Osteocyte (in vitro differentiated cells): ENCODE data around the gene SHISA7. TPM values are rescaled to one million over a fixed set of nuclear protein-coding genes. Genes with fewer than 3 reads are reported as not detected.
"Not testable (repeated sequence)": the region's sequence is repeated elsewhere in the genome, so short reads cannot be mapped to it uniquely, and the experiment has no call there.

ENCODE experiments used
- DNase-seq: peaks from one replicate; pipeline ENCODE4 v3.0.0; 2021; ENCODE audit warnings: mixed read lengths; ENCODE audit not compliant: unreplicated experiment; ENCODE audit errors: extremely low spot score
- H3K27ac Mint-ChIP-seq: one replicate; pipeline ENCODE4 v1.8.0; 2021; ENCODE audit warnings: mild to moderate bottlenecking, mixed read lengths; ENCODE audit not compliant: unreplicated experiment
- H3K27me3 Mint-ChIP-seq: one replicate; pipeline ENCODE4 v1.8.0; 2021; ENCODE audit warnings: mixed read lengths; ENCODE audit not compliant: unreplicated experiment
- H3K36me3 Mint-ChIP-seq: one replicate; pipeline ENCODE4 v1.8.0; 2021; ENCODE audit warnings: mixed read lengths; ENCODE audit not compliant: unreplicated experiment
- H3K4me1 Mint-ChIP-seq: one replicate; pipeline ENCODE4 v1.8.0; 2021; ENCODE audit warnings: mixed read lengths; ENCODE audit not compliant: unreplicated experiment
- H3K4me3 Mint-ChIP-seq: one replicate; pipeline ENCODE4 v1.8.0; 2021; ENCODE audit warnings: mild to moderate bottlenecking, moderate library complexity, mixed read lengths; ENCODE audit not compliant: unreplicated experiment
- H3K9me3 Mint-ChIP-seq: one replicate; pipeline ENCODE4 v1.8.0; 2021; ENCODE audit warnings: mixed read lengths; ENCODE audit not compliant: unreplicated experiment
- CTCF ChIP-seq: fragments of 200-600 bp; sonication (generic); IDR thresholded peaks from 2 replicates; pipeline ENCODE4 v1.5.0; 2021; ENCODE audit warnings: antibody characterized with exemption, mild to moderate bottlenecking, moderate library complexity
- total RNA-seq: library from RNA; stranded (reverse); gene quantifications from 2 replicates; pipeline ENCODE4 v1.2.1, GENCODE V29; 2021

SHISA7 gene
- total RNA-seq, 1 donor from 2014 or later: not detected

- H3K27me3 Mint-ChIP-seq: peaks cover 23% of the 10 kb centered on the region
- DNase-seq: no peak
- H3K9me3 Mint-ChIP-seq: no peaks in the 10 kb centered on the region
- H3K4me3 Mint-ChIP-seq: no peak overlapping the region
- no peaks in the 10 kb centered on the region for H3K4me1 Mint-ChIP-seq
- no peaks in the 10 kb centered on the region for H3K36me3 Mint-ChIP-seq
- H3K27ac Mint-ChIP-seq: no peak overlapping the region
- TF ChIP-seq CTCF: no peak
Observed at GRCh38 chr19:55419624-55420236, 23.4 kb downstream of the SHISA7 start.

GRCh38 chr19:55419103-55419502 lies 24.0 kb downstream of the SHISA7 start:
- Mint-ChIP-seq H3K4me1 (no peaks in the 10 kb centered on the region), H3K36me3 (no peaks in the 10 kb centered on the region), H3K9me3 (no peaks in the 10 kb centered on the region), H3K27me3 (peaks cover 19% of the 10 kb centered on the region), H3K4me3 (no peak overlapping the region), H3K27ac (no peak overlapping the region)
- no peak for TF ChIP-seq CTCF
- no peak for DNase-seq

- Mint-ChIP-seq H3K27me3 (peaks cover 14% of the 10 kb centered on the region), H3K36me3 (no peaks in the 10 kb centered on the region), H3K4me1 (no peaks in the 10 kb centered on the region), H3K27ac (no peak overlapping the region), H3K9me3 (no peaks in the 10 kb centered on the region), H3K4me3 (no peak overlapping the region)
- peak; percentile 84 for TF ChIP-seq CTCF
- DNase-seq: no peak
Observed at GRCh38 chr19:55418185-55418584, 24.9 kb downstream of the SHISA7 start.

GRCh38 chr19:55410168-55410567 lies 32.9 kb downstream of the SHISA7 start:
- H3K27ac Mint-ChIP-seq: peak overlapping the region; percentile 68
- no peak for TF ChIP-seq CTCF
- H3K4me3 Mint-ChIP-seq: no peak overlapping the region
- DNase-seq: no peak
- no peaks in the 10 kb centered on the region for H3K9me3 Mint-ChIP-seq
- H3K4me1 Mint-ChIP-seq: peaks cover 19% of the 10 kb centered on the region
- H3K36me3 Mint-ChIP-seq: peaks cover 9% of the 10 kb centered on the region
- H3K27me3 Mint-ChIP-seq: peaks cover 6% of the 10 kb centered on the region

- H3K4me1 Mint-ChIP-seq: peaks cover 19% of the 10 kb centered on the region
- H3K36me3 Mint-ChIP-seq, DNase-seq, H3K27me3 Mint-ChIP-seq, H3K9me3 Mint-ChIP-seq, H3K4me3 Mint-ChIP-seq: not testable (repeated sequence)
- peak overlapping the region; percentile 98 for H3K27ac Mint-ChIP-seq
Observed at GRCh38 chr19:55409179-55409578, 33.9 kb downstream of the SHISA7 start.

- Mint-ChIP-seq H3K9me3 (no peaks in the 10 kb centered on the region), H3K36me3 (peaks cover 14% of the 10 kb centered on the region), H3K4me1 (peaks cover 20% of the 10 kb centered on the region), H3K27me3 (peaks cover 4% of the 10 kb centered on the region), H3K27ac (peak overlapping the region; percentile 98), H3K4me3 (peak overlapping the region; percentile 86)
- no peak for DNase-seq
- TF ChIP-seq CTCF: no peak
Observed at GRCh38 chr19:55408533-55408872, 34.6 kb downstream of the SHISA7 start.
